Psoas muscle (tissue), 8 donors: ENCODE data around the gene RECQL5. TPM values are rescaled to one million over a fixed set of nuclear protein-coding genes. Genes with fewer than 3 reads are reported as not detected.

Experiments used
- ATAC-seq, 4 donors: fragments of 200-7000 bp; cut with Tn5 transposase; one replicate each; pipeline ENCODE4 v1.9.1; 2020; ENCODE audit warnings: moderate library complexity in 3 of 4, mild to moderate bottlenecking in 2 of 4
- DNase-seq, 2 donors: peaks; one replicate each; pipeline ENCODE4 v3.0.0-alpha.2; 2020
- H3K27ac ChIP-seq: fragments of 200-600 bp; one replicate; pipeline ENCODE4 v1.8.0; 2022
- H3K27me3 ChIP-seq, 3 donors: fragments of 200-600 bp in 1 of 3; one replicate each; pipeline versions ENCODE4 v1.6.1 to v1.8.0; 2013 to 2022; ENCODE audit warnings: low read length in 2 of 3, mild to moderate bottlenecking in 2 of 3, moderate library complexity in 1 of 3; ENCODE audit not compliant: insufficient read depth in 3 of 3
- H3K36me3 ChIP-seq, 2 donors: fragments of 200-600 bp in 1 of 2; one replicate each; pipeline versions ENCODE4 v1.6.1 to v1.8.0; 2013 to 2022; ENCODE audit warnings: low read depth in 1 of 2, mild to moderate bottlenecking in 1 of 2, moderate library complexity in 1 of 2; ENCODE audit not compliant: insufficient read depth in 1 of 2
- H3K4me1 ChIP-seq: fragments of 200-600 bp; one replicate; pipeline ENCODE4 v1.8.0; 2022
- H3K4me3 ChIP-seq: fragments of 200-600 bp; one replicate; pipeline ENCODE4 v1.8.0; 2022; ENCODE audit warnings: mild to moderate bottlenecking
- H3K9me3 ChIP-seq: fragments of 200-600 bp; one replicate; pipeline ENCODE4 v1.8.0; 2022
- CTCF ChIP-seq: fragments of 200-600 bp; IDR thresholded peaks from one replicate; pipeline ENCODE4 v1.8.0; 2022; ENCODE audit warnings: antibody characterized with exemption
- WGBS, 3 donors: extraction: QIAGEN DNeasy Blood & Tissue Kit; methylation state at CpG; one replicate each; pipeline versions ENCODE4 v1.1.6 to v1.1.7; 2013; 5-methylcytosine and 5-hydroxymethylcytosine counted together
- intact Hi-C, 2 donors: fragments of 100-400 bp; cut with DNase I; formaldehyde crosslinking; loops; one replicate each; pipeline versions ENCODE4 v1.11.0 to v1.14.2; 2022
- polyA plus RNA-seq, 3 donors: library from polyadenylated mRNA; stranded (reverse); fragments of 200-250 nt; gene quantifications; one replicate each; pipeline ENCODE4 v1.2.3, GENCODE V29; 2013
- total RNA-seq, 4 donors: library from RNA; stranded (reverse); fragmentation: NEBNext Ultra II Directional in 2 of 4; extraction: Animal tissue kit (Norgen Biotek cat#: 25700) in 2 of 4; gene quantifications; one replicate each; pipeline versions ENCODE4 v1.2.1 to v1.2.4, GENCODE V29; 2021 to 2023
- donor health status: healthy with polysubstance abuse.
- donor health status: DM: no; HTN: no; CAD: no; lungs with moderate emphysema.
- donor health status: Bipolar disorder and iron deficiency.
- donor health status: healthy.
- donor health status: DM: yes; HTN: yes; CAD: no.
- donor health status: DM: no; HTN: no; CAD: no.
- donor health status: DM: no; HTN: no; CAD: no.
- donor health status: DM: yes; HTN: yes; CAD: no.

The RECQL5 gene
- total and polyA plus RNA-seq, 7 donors, result 5.7 to 16.0 (median 8.0) TPM

GRCh38 chr17:75658237-75658636 is 8.7 kb downstream of the RECQL5 start:
- Histone ChIP-seq H3K36me3 (peaks cover 3 to 91% of the 10 kb centered on the region in 2 donors), H3K4me3 (no peak overlapping the region), H3K9me3 (no peaks in the 10 kb centered on the region), H3K4me1 (no peaks in the 10 kb centered on the region), H3K27ac (no peak overlapping the region), H3K27me3 (no peaks in the 10 kb centered on the region)
- DNase-seq (no peak), ATAC-seq (no peak)
- intact Hi-C loops, result no loop called here
- 72 to 84% (median 78%) methylated on average over 5 of the region's 5 CpGs for WGBS, 3 donors
- TF ChIP-seq CTCF, result no peak

GRCh38 chr17:75654176-75654575 is 12.8 kb downstream of the RECQL5 start:
- TF ChIP-seq CTCF, result no peak
- no peak overlapping the region for H3K4me3 ChIP-seq
- no peaks in the 10 kb centered on the region for H3K27me3 ChIP-seq
- H3K36me3 ChIP-seq, result peaks cover 0 to 88% of the 10 kb centered on the region in 2 donors
- no peaks in the 10 kb centered on the region for H3K4me1 ChIP-seq
- DNase-seq (no peak), ATAC-seq (peak in 3 of 4 donors; percentile 48 to 82 (median 64))
- no peaks in the 10 kb centered on the region for H3K9me3 ChIP-seq
- H3K27ac ChIP-seq, result no peak overlapping the region
- intact Hi-C loops, result no loop called here
- whole genome bisulfite sequencing, 3 donors, result 15 to 35% (median 17%) methylated on average over 2 of the region's 2 CpGs

- no peak overlapping the region for H3K27ac ChIP-seq
- TF ChIP-seq CTCF, result peak; percentile 53
- H3K27me3 ChIP-seq, result no peaks in the 10 kb centered on the region
- ATAC-seq (peak in 3 of 4 donors; percentile 48 to 69 (median 67)), DNase-seq (no peak)
- peaks cover 0 to 90% of the 10 kb centered on the region in 2 donors for H3K36me3 ChIP-seq
- intact Hi-C loops, result no loop called here
- no peak overlapping the region for H3K4me3 ChIP-seq
- H3K4me1 ChIP-seq, result no peaks in the 10 kb centered on the region
- WGBS, 3 donors, result 66 to 75% (median 75%) methylated on average over 6 of the region's 6 CpGs
- H3K9me3 ChIP-seq, result no peaks in the 10 kb centered on the region
These were observed 13.9 kb downstream of the RECQL5 start for GRCh38 chr17:75652934-75653549.

GRCh38 chr17:75652341-75652740 is 14.6 kb downstream of the RECQL5 start:
- Histone ChIP-seq H3K36me3 (peaks cover 0 to 86% of the 10 kb centered on the region in 2 donors), H3K27me3 (no peaks in the 10 kb centered on the region), H3K4me3 (no peak overlapping the region), H3K9me3 (no peaks in the 10 kb centered on the region), H3K4me1 (no peaks in the 10 kb centered on the region), H3K27ac (no peak overlapping the region)
- intact Hi-C loops, result no loop called here
- 90 to 96% (median 94%) methylated on average over 5 of the region's 5 CpGs for WGBS, 3 donors
- no peak for DNase-seq
- no peak for ATAC-seq
- no peak for TF ChIP-seq CTCF

- Histone ChIP-seq H3K27ac (no peak overlapping the region), H3K27me3 (no peaks in the 10 kb centered on the region), H3K36me3 (peaks cover 0 to 88% of the 10 kb centered on the region in 2 donors), H3K4me1 (no peaks in the 10 kb centered on the region), H3K9me3 (no peaks in the 10 kb centered on the region), H3K4me3 (no peak overlapping the region)
- no peak for ATAC-seq
- 94 to 96% (median 96%) methylated on average over 7 of the region's 7 CpGs for WGBS, 3 donors
- TF ChIP-seq CTCF, result no peak
- intact Hi-C loops, result no loop called here
- DNase-seq, result no peak
These were observed 16.1 kb downstream of the RECQL5 start for GRCh38 chr17:75650874-75651273.
